VCaP (cell line): ENCODE results near the gene IL3.
"Not testable (repeated sequence)": the region's sequence is repeated elsewhere in the genome, so short reads cannot be mapped to it uniquely, and the experiment has no call there.

ENCODE experiments used
- H3K27ac ChIP-seq: fragments of 450-650 bp; 2 replicates; pipeline ENCODE4 v1.5.1; 2017
- CTCF ChIP-seq: fragments of 450-650 bp; conservative IDR thresholded peaks from 2 replicates; pipeline ENCODE4 v1.5.1; 2017; ENCODE audit warnings: mild to moderate bottlenecking, moderate library complexity

Gene IL3

GRCh38 chr5:132102944-132103331 is 42.5 kb downstream of the IL3 start:
- TF ChIP-seq CTCF = no peak
- H3K27ac ChIP-seq = no peak overlapping the region

- no peak overlapping the region for H3K27ac ChIP-seq
Measured at GRCh38 chr5:132103332-132103951, 43.0 kb downstream of the IL3 start.

DNA sequence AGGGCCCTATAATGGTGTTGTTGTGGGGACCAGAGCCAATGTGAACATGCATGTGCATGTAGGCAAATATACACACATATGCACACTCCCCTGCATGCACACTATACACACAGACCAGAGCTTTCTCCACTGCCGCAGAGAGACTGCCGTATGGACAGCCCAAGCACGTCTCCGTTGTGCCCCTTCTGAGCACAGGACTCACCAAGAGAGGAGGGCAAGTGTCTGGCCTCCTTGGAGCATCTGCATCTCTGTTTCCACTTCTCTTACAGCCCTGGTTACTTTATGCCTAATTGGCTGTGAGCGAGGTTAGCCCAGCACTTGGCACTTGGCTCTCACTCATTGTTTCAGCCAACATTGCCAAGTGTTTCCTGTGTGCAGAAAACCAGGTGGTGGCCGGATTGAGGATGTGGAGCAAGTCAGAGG is 43.5 kb downstream of the IL3 start:
- no peak overlapping the region for H3K27ac ChIP-seq
- TF ChIP-seq CTCF = no peak

More at GRCh38 chr5:132103332-132103951, 43.0 kb downstream of the IL3 start:
- TF ChIP-seq CTCF = no peak

- no peak overlapping the region for H3K27ac ChIP-seq
- TF ChIP-seq CTCF = no peak
Measured at GRCh38 chr5:132104556-132104955, 44.1 kb downstream of the IL3 start.

GRCh38 chr5:132105688-132106087 is 45.2 kb downstream of the IL3 start:
- no peak for TF ChIP-seq CTCF
- no peak overlapping the region for H3K27ac ChIP-seq

DNA sequence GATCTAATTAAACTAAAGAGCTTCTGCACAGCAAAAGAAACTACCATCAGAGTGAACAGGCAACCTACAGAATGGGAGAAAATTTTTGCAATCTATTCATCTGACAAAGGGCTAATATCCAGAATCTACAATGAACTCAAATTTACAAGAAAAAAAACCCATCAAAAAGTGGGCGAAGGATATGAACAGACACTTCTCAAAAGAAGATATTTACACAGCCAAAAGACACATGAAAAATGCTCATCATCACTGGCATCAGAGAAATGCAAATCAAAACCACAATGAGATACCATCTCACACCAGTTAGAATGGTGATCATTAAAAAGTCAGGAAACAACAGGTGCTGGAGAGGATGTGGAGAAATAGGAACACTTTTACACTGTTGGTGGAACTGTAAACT is 48.0 kb downstream of the IL3 start:
- not testable (repeated sequence) for H3K27ac ChIP-seq

- not testable (repeated sequence) for H3K27ac ChIP-seq
Measured at GRCh38 chr5:132108957-132109356, 48.5 kb downstream of the IL3 start.

- no peak for TF ChIP-seq CTCF
- no peak overlapping the region for H3K27ac ChIP-seq
Measured at GRCh38 chr5:132109494-132110053, 49.1 kb downstream of the IL3 start.

GRCh38 chr5:132110195-132110594 is 49.7 kb downstream of the IL3 start:
- no peak for TF ChIP-seq CTCF
- no peak overlapping the region for H3K27ac ChIP-seq
